ENCODE measurements around the gene SLC11A1. TPM values are rescaled to one million over a fixed set of nuclear protein-coding genes. Genes with fewer than 3 reads are reported as not detected.

The SLC11A1 gene
- polyA plus RNA-seq, 3 donors, result 184 to 2,019 (median 352) TPM

GRCh38 chr2:218362606-218363005, 19.5 kb upstream of the SLC11A1 start:
- H3K36me3 ChIP-seq (replicated peaks in 1 of 2; ENCODE audit: control insufficient read depth in 1 of 2, insufficient read depth in 2 of 2, low read length in 2 of 2), result no peaks in the 10 kb centered on the region
- peaks cover 0 to 4% of the 10 kb centered on the region in 2 donors for H3K9me3 ChIP-seq (replicated peaks in 1 of 2; ENCODE audit: control insufficient read depth in 1 of 2, insufficient read depth in 1 of 2, low read length in 2 of 2)
- intact Hi-C loops (cut with micrococcal nuclease), result loop anchor here in 1 of 2 donors (5.0 kb wide), 2 partner anchors 35 kb away; partner anchors contain the start of gene CTDSP1
- Mint-ChIP-seq H3K36me3 (peaks cover 0 to 9% of the 10 kb centered on the region in 2 donors), H3K4me3 (no peak overlapping the region), H3K4me1 (peaks cover 83% of the 10 kb centered on the region), H3K27me3 (ENCODE audit: low read depth in 3 of 3) (peaks cover 0 to 2% (median 1%) of the 10 kb centered on the region in 3 donors), H3K9me3 (peaks cover 0 to 13% (median 6%) of the 10 kb centered on the region in 7 donors), H3K27ac (peak overlapping the region; percentile 94 to 100 (median 99))
- WGBS (ENCODE audit: insufficient coverage), result 100% methylated on average over 4 of the region's 8 CpGs
- peak overlapping the region; percentile 6 for H3K9ac ChIP-seq (ENCODE audit: insufficient read depth, low read length, poor library complexity, severe bottlenecking)
- H3K4me1 ChIP-seq (ENCODE audit: control insufficient read depth in 1 of 2, insufficient read depth in 2 of 2, low read length in 2 of 2), result peaks cover 84 to 87% of the 10 kb centered on the region in 2 donors
- no peaks in the 10 kb centered on the region for H3K27me3 ChIP-seq (ENCODE audit: control insufficient read depth in 2 of 2, insufficient read depth in 2 of 2, low read length in 2 of 2)
- H2AFZ ChIP-seq (ENCODE audit: insufficient read depth, low read depth, low read length, poor library complexity, severe bottlenecking), result no peak overlapping the region
- no peak for TF ChIP-seq CTCF (IDR thresholded peaks at IDR 0.05)
- peak overlapping the region in 1 of 3 experiments; percentile 10 for H3K4me3 ChIP-seq (replicated peaks in 1 of 3; ENCODE audit: low read depth in 2 of 3, low read length in 3 of 3)
- no peak for DNase-seq
- peak overlapping the region; percentile 4 for H3K4me2 ChIP-seq (replicated peaks; ENCODE audit: extremely low read depth, low read length, poor library complexity, severe bottlenecking)
- no peaks in the 10 kb centered on the region for H4K20me1 ChIP-seq (ENCODE audit: insufficient read depth, low read length)
- peak overlapping the region; percentile 92 to 99 for H3K27ac ChIP-seq (ENCODE audit: low read depth in 1 of 2, low read length in 2 of 2)
- peaks cover 11% of the 10 kb centered on the region for H3K79me2 ChIP-seq (ENCODE audit: insufficient read depth, low read length)

DNA sequence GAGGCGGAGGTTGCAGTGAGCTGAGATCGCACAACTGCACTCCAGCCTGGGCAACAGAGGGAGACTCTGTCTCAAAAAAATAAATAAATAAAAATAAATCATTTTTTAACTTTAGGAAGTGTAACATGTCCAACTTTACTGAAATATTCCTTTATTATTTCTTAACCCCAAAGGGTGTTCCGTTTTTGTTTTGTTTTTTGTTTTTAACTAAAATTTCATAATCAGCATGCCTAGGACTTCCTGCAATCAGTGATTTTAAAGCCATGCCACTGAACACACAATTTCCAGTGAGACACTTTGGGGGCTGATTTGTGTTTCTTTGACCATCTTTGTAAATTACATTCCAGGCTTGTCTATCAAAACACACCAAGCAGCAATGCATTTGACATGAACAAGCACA, 18.3 kb upstream of the SLC11A1 start:
- Mint-ChIP-seq H3K27ac (peak overlapping the region; percentile 95 to 100 (median 100)), H3K9me3 (peaks cover 0 to 13% (median 6%) of the 10 kb centered on the region in 7 donors), H3K27me3 (ENCODE audit: low read depth in 3 of 3) (peaks cover 0 to 1% (median 0%) of the 10 kb centered on the region in 3 donors), H3K4me1 (peaks cover 84% of the 10 kb centered on the region), H3K4me3 (peak overlapping the region; percentile 39 to 60), H3K36me3 (peaks cover 0 to 9% of the 10 kb centered on the region in 2 donors)
- no peak for TF ChIP-seq CTCF (IDR thresholded peaks at IDR 0.05)
- DNase-seq, result peak in 2 of 3 donors; percentile 46 to 78
- intact Hi-C loops (cut with micrococcal nuclease), result loop anchor here in 1 of 2 donors (5.0 kb wide), 2 partner anchors 34 to 36 kb away; partner anchors contain the start of gene CTDSP1
- Histone ChIP-seq H3K9me3 (replicated peaks in 1 of 2; ENCODE audit: control insufficient read depth in 1 of 2, insufficient read depth in 1 of 2, low read length in 2 of 2) (peaks cover 0 to 4% of the 10 kb centered on the region in 2 donors), H3K27ac (ENCODE audit: low read depth in 1 of 2, low read length in 2 of 2) (peak overlapping the region; percentile 92 to 99), H3K36me3 (replicated peaks in 1 of 2; ENCODE audit: control insufficient read depth in 1 of 2, insufficient read depth in 2 of 2, low read length in 2 of 2) (no peaks in the 10 kb centered on the region), H3K4me1 (ENCODE audit: control insufficient read depth in 1 of 2, insufficient read depth in 2 of 2, low read length in 2 of 2) (peaks cover 92 to 94% of the 10 kb centered on the region in 2 donors), H3K4me2 (replicated peaks; ENCODE audit: extremely low read depth, low read length, poor library complexity, severe bottlenecking) (peak overlapping the region; percentile 54), H3K4me3 (replicated peaks in 1 of 3; ENCODE audit: low read depth in 2 of 3, low read length in 3 of 3) (peak overlapping the region in 1 of 3 experiments; percentile 53), H3K27me3 (ENCODE audit: control insufficient read depth in 2 of 2, insufficient read depth in 2 of 2, low read length in 2 of 2) (no peaks in the 10 kb centered on the region), H3K79me2 (ENCODE audit: insufficient read depth, low read length) (peaks cover 15% of the 10 kb centered on the region), H4K20me1 (ENCODE audit: insufficient read depth, low read length) (no peaks in the 10 kb centered on the region), H2AFZ (ENCODE audit: insufficient read depth, low read depth, low read length, poor library complexity, severe bottlenecking) (no peak overlapping the region), H3K9ac (ENCODE audit: insufficient read depth, low read length, poor library complexity, severe bottlenecking) (peak overlapping the region; percentile 29)
- WGBS (ENCODE audit: insufficient coverage), result no CpG with 5 or more reads among the region's 3 CpGs

Measured in CD14-positive monocyte (primary cell).